PC-3 (cell line): Measurements from ENCODE around the gene RPS25. TPM values are rescaled to one million over a fixed set of nuclear protein-coding genes. Genes with fewer than 3 reads are reported as not detected.

ENCODE experiments used
- ATAC-seq: fragments of 200-7000 bp; cut with Tn5 transposase; 2 replicates; pipeline ENCODE4 v1.9.1; 2020; ENCODE audit warnings: mild to moderate bottlenecking, moderate library complexity
- BruUV-seq: library from RNA; stranded (reverse); fragments of 400-500 nt; replicated peaks from 2 replicates; lab custom pipeline; 2021; lab: Mats Ljungman, UMichigan
- CTCF ChIA-PET: fragments of 300-600 bp; sonication (Branson Sonifier 250); formaldehyde crosslinking; loops from one replicate; lab custom pipeline; 2022; ENCODE audit warnings: antibody characterized with exemption; lab: Charles Lee
- POLR2A ChIA-PET: fragments of 300-600 bp; sonication (Branson Sonifier 250); formaldehyde crosslinking; loops from one replicate; lab custom pipeline; 2022; ENCODE audit warnings: antibody characterized with exemption; ENCODE audit not compliant: unreplicated experiment; lab: Charles Lee
- DNase-seq: peaks from one replicate; pipeline ENCODE4 v3.0.0-alpha.2; 2015
- H2AFZ ChIP-seq: fragments of 300-600 bp; sonication (generic); 2 replicates; pipeline ENCODE4 v1.6.0; 2016; ENCODE audit warnings: antibody characterized with exemption, low read length
- H3F3A ChIP-seq: fragments of 300-600 bp; sonication (generic); one replicate; pipeline ENCODE4 v1.6.0; 2017; ENCODE audit warnings: antibody characterized with exemption, low read length, control low read depth, mild to moderate bottlenecking; ENCODE audit not compliant: unreplicated experiment
- H3K27ac ChIP-seq: fragments of 300-600 bp; sonication (generic); 2 replicates; pipeline ENCODE4 v1.5.1; 2016; ENCODE audit warnings: mild to moderate bottlenecking, low read length
- H3K27me3 ChIP-seq: fragments of 300-600 bp; sonication (generic); 2 replicates; pipeline ENCODE4 v1.6.1; 2016; ENCODE audit warnings: low read length, mixed read lengths
- H3K36me3 ChIP-seq: fragments of 300-600 bp; sonication (generic); 2 replicates; pipeline ENCODE4 v1.6.1; 2016; ENCODE audit warnings: low read depth, mixed run types, low read length, mixed read lengths
- H3K4me1 ChIP-seq: fragments of 300-600 bp; sonication (generic); 2 replicates; pipeline ENCODE4 v1.5.1; 2016; ENCODE audit warnings: low read length; ENCODE audit not compliant: insufficient read depth
- H3K4me2 ChIP-seq: fragments of 300-600 bp; sonication (generic); 2 replicates; pipeline ENCODE4 v1.6.0; 2016; ENCODE audit warnings: low read length
- H3K4me3 ChIP-seq: fragments of 300-600 bp; sonication (generic); 2 replicates; pipeline ENCODE4 v1.5.1; 2016; ENCODE audit warnings: mild to moderate bottlenecking, low read length, mixed read lengths
- H3K79me2 ChIP-seq: fragments of 300-600 bp; sonication (generic); 2 replicates; pipeline ENCODE4 v1.6.1; 2017; ENCODE audit warnings: low read length, mixed read lengths
- H3K9ac ChIP-seq: fragments of 300-600 bp; sonication (generic); 2 replicates; pipeline ENCODE4 v1.6.0; 2016; ENCODE audit warnings: mild to moderate bottlenecking, low read length
- H3K9me2 ChIP-seq: fragments of 300-600 bp; sonication (generic); replicated peaks from 2 replicates; pipeline ENCODE4 v1.6.1; 2016; ENCODE audit warnings: mixed run types, low read length, mixed read lengths
- H3K9me3 ChIP-seq: fragments of 300-600 bp; sonication (generic); 2 replicates; pipeline ENCODE4 v1.6.1; 2016; ENCODE audit warnings: low read length, mixed read lengths
- H4K20me1 ChIP-seq: fragments of 300-600 bp; sonication (generic); 2 replicates; pipeline ENCODE4 v1.6.1; 2016; ENCODE audit warnings: low read length, mixed read lengths
- EZH2 ChIP-seq: fragments of 300-600 bp; sonication (generic); IDR thresholded peaks from one replicate; pipeline ENCODE4 v1.6.1; 2017; ENCODE audit warnings: antibody characterized with exemption, mild to moderate bottlenecking, low read length; ENCODE audit not compliant: unreplicated experiment
- EZH2phosphoT487 ChIP-seq: fragments of 300-600 bp; sonication (generic); IDR thresholded peaks from 2 replicates; pipeline ENCODE4 v1.6.1; 2018; ENCODE audit warnings: mild to moderate bottlenecking, antibody characterized with exemption, low read length, borderline replicate concordance
- intact Hi-C: fragments of 100-400 bp; cut with micrococcal nuclease; formaldehyde crosslinking; loops from 2 replicates; pipeline ENCODE4 v1.9.0; 2023
- total RNA-seq: library from RNA; depleted of rRNA; stranded (reverse); fragments of >200 nt; gene quantifications from 2 replicates; pipeline ENCODE4 v1.2.3, GENCODE V29; 2014
- TF ChIP-seq, protein P1 (sequence below): fragments of 300-600 bp; sonication (generic); conservative IDR thresholded peaks from 2 replicates; pipeline ENCODE4 v1.5.1; 2017; ENCODE audit warnings: antibody characterized with exemption, low read depth, mild to moderate bottlenecking, low read length

RPS25 gene
- total RNA-seq, 1 experiment from 2014 or later, result 931 TPM

DNA sequence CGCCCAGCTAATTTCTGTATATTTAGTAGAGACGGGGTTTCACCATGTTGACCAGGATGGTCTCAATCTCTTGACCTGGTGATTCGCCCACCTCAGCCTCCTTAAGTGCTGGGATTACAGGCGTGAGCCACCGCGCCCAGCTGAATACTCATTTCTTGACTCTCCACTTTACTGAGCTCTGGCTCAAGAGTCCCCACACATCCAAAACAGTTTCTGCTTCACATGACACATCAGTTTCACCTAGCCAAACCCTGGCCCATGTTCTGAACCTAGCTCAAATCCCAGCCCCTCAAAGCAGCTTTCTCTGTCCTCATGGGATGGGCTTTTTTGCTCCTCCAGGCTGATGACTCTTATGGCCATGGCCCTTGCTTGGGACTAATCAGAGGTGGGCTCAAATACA is 29.1 kb upstream of the RPS25 start:
- H3K36me3 ChIP-seq, result peaks cover 54% of the 10 kb centered on the region
- no peaks in the 10 kb centered on the region for H4K20me1 ChIP-seq
- TF ChIP-seq EZH2 (no peak), EZH2phosphoT487 (no peak)
- TF ChIP-seq, protein P1, sequence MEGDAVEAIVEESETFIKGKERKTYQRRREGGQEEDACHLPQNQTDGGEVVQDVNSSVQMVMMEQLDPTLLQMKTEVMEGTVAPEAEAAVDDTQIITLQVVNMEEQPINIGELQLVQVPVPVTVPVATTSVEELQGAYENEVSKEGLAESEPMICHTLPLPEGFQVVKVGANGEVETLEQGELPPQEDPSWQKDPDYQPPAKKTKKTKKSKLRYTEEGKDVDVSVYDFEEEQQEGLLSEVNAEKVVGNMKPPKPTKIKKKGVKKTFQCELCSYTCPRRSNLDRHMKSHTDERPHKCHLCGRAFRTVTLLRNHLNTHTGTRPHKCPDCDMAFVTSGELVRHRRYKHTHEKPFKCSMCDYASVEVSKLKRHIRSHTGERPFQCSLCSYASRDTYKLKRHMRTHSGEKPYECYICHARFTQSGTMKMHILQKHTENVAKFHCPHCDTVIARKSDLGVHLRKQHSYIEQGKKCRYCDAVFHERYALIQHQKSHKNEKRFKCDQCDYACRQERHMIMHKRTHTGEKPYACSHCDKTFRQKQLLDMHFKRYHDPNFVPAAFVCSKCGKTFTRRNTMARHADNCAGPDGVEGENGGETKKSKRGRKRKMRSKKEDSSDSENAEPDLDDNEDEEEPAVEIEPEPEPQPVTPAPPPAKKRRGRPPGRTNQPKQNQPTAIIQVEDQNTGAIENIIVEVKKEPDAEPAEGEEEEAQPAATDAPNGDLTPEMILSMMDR, result no peak
- no peak overlapping the region for H2AFZ ChIP-seq
- H3K9me2 ChIP-seq, result no peaks in the 10 kb centered on the region
- ChIA-PET POLR2A (interaction anchor here (0.5 kb wide), 1 partner anchor 19 kb away, joined by 31 read pairs; no protein-coding TSS in a partner anchor), CTCF (interaction anchor here (0.6 kb wide), 1 partner anchor 60 kb away, joined by 4 read pairs; the partner anchor contains the start of gene C2CD2L)
- DNase-seq (no peak), ATAC-seq (no peak)
- H3K4me1 ChIP-seq, result no peaks in the 10 kb centered on the region
- no peak overlapping the region for H3K4me3 ChIP-seq
- H3K4me2 ChIP-seq, result no peak overlapping the region
- BruUV-seq, result no TSS peak
- no peaks in the 10 kb centered on the region for H3F3A ChIP-seq
- intact Hi-C loops, result no loop called here
- H3K9me3 ChIP-seq, result no peaks in the 10 kb centered on the region
- H3K9ac ChIP-seq, result no peak overlapping the region
- no peaks in the 10 kb centered on the region for H3K27me3 ChIP-seq
- no peaks in the 10 kb centered on the region for H3K79me2 ChIP-seq
- no peak overlapping the region for H3K27ac ChIP-seq

DNA sequence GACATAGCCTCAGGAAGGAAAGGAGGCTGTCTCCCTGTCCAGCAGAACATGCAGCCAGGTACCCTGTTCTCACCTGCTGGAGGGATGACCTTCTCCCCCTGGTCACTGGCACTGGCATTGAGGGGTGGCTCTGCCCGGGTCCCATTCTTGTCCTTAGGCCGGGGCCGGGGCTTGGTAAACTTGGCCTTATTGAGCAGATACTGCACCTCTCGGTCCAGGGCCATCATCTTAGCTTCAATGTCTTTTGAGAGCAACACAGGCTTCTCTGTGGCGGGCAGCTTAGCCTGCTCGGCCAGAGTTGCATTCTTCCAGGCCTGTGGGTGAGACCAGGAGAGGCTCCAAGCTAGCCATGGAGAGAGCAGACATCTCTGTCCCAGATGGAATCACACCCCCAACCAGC is 28.3 kb upstream of the RPS25 start:
- ATAC-seq, result no peak
- H3F3A ChIP-seq, result no peaks in the 10 kb centered on the region
- intact Hi-C loops, result no loop called here
- peaks cover 49% of the 10 kb centered on the region for H3K36me3 ChIP-seq
- ChIA-PET POLR2A (interaction anchor here (0.6 kb wide), 1 partner anchor 615 kb away, joined by 14 read pairs; no protein-coding TSS in a partner anchor), CTCF (no interaction called here)
- H3K27ac ChIP-seq, result no peak overlapping the region
- no peaks in the 10 kb centered on the region for H3K9me3 ChIP-seq
- H3K27me3 ChIP-seq, result no peaks in the 10 kb centered on the region
- no peak overlapping the region for H3K4me2 ChIP-seq
- H3K4me1 ChIP-seq, result no peaks in the 10 kb centered on the region
- H3K4me3 ChIP-seq, result no peak overlapping the region
- TF ChIP-seq EZH2phosphoT487, result no peak
- TF ChIP-seq EZH2, result no peak
- TF ChIP-seq, protein P1, result no peak
- DNase-seq, result no peak
- H3K9me2 ChIP-seq, result no peaks in the 10 kb centered on the region
- H4K20me1 ChIP-seq, result no peaks in the 10 kb centered on the region
- no peak overlapping the region for H2AFZ ChIP-seq
- BruUV-seq, result no TSS peak
- H3K79me2 ChIP-seq, result no peaks in the 10 kb centered on the region
- no peak overlapping the region for H3K9ac ChIP-seq

DNA sequence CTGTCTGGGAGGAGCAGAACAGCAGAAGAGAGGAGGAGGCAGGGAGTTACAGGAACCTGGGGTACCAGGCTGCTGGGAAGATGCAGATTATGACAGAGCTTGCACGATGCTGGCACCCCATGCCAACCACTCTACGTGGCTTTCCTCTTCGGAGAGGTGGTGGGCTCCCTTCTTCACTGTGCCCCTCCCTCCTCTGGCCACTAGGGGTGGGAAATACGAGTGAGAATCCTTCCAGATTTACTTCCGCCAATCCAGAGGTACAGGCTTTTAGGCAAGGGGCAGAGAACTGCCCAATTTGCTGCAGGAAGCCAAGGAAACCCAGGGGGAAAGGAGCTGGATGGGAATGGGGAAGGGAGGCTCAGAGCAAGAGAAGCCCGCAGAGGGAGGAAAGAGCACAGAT is 26.6 kb upstream of the RPS25 start:
- Histone ChIP-seq H3K27me3 (no peaks in the 10 kb centered on the region), H2AFZ (no peak overlapping the region), H3K4me1 (no peaks in the 10 kb centered on the region), H3K36me3 (peaks cover 38% of the 10 kb centered on the region), H3K27ac (no peak overlapping the region), H4K20me1 (no peaks in the 10 kb centered on the region), H3K4me3 (no peak overlapping the region), H3K9ac (no peak overlapping the region), H3K79me2 (no peaks in the 10 kb centered on the region), H3K4me2 (no peak overlapping the region), H3K9me3 (no peaks in the 10 kb centered on the region), H3F3A (no peaks in the 10 kb centered on the region), H3K9me2 (no peaks in the 10 kb centered on the region)
- TF ChIP-seq, protein P1, result no peak; the same call in 1 of the 2 replicates
- no peak for TF ChIP-seq EZH2phosphoT487
- no peak for TF ChIP-seq EZH2
- CTCF ChIA-PET, result no interaction called here
- POLR2A ChIA-PET, result interaction anchor here (0.6 kb wide), 1 partner anchor 58 kb away, joined by 3 read pairs; no protein-coding TSS in a partner anchor
- ATAC-seq (no peak), DNase-seq (no peak)
- BruUV-seq, result no TSS peak
- intact Hi-C loops, result no loop called here
